PC-3 (cell line): ENCODE results near the gene PCDHGA3. TPM values are rescaled to one million over a fixed set of nuclear protein-coding genes. Genes with fewer than 3 reads are reported as not detected.

Experiments
- ATAC-seq: fragments of 200-7000 bp; cut with Tn5 transposase; 2 replicates; pipeline ENCODE4 v1.9.1; 2020; ENCODE audit warnings: mild to moderate bottlenecking, moderate library complexity
- BruUV-seq: library from RNA; stranded (reverse); fragments of 400-500 nt; replicated peaks from 2 replicates; lab custom pipeline; 2021; lab: Mats Ljungman, UMichigan
- CTCF ChIA-PET: fragments of 300-600 bp; sonication (Branson Sonifier 250); formaldehyde crosslinking; loops from one replicate; lab custom pipeline; 2022; ENCODE audit warnings: antibody characterized with exemption; lab: Charles Lee
- POLR2A ChIA-PET: fragments of 300-600 bp; sonication (Branson Sonifier 250); formaldehyde crosslinking; loops from one replicate; lab custom pipeline; 2022; ENCODE audit warnings: antibody characterized with exemption; ENCODE audit not compliant: unreplicated experiment; lab: Charles Lee
- DNase-seq: peaks from one replicate; pipeline ENCODE4 v3.0.0-alpha.2; 2015
- H2AFZ ChIP-seq: fragments of 300-600 bp; sonication (generic); 2 replicates; pipeline ENCODE4 v1.6.0; 2016; ENCODE audit warnings: antibody characterized with exemption, low read length
- H3F3A ChIP-seq: fragments of 300-600 bp; sonication (generic); one replicate; pipeline ENCODE4 v1.6.0; 2017; ENCODE audit warnings: antibody characterized with exemption, low read length, control low read depth, mild to moderate bottlenecking; ENCODE audit not compliant: unreplicated experiment
- H3K27ac ChIP-seq: fragments of 300-600 bp; sonication (generic); 2 replicates; pipeline ENCODE4 v1.5.1; 2016; ENCODE audit warnings: mild to moderate bottlenecking, low read length
- H3K27me3 ChIP-seq: fragments of 300-600 bp; sonication (generic); 2 replicates; pipeline ENCODE4 v1.6.1; 2016; ENCODE audit warnings: low read length, mixed read lengths
- H3K36me3 ChIP-seq: fragments of 300-600 bp; sonication (generic); 2 replicates; pipeline ENCODE4 v1.6.1; 2016; ENCODE audit warnings: low read depth, mixed run types, low read length, mixed read lengths
- H3K4me1 ChIP-seq: fragments of 300-600 bp; sonication (generic); 2 replicates; pipeline ENCODE4 v1.5.1; 2016; ENCODE audit warnings: low read length; ENCODE audit not compliant: insufficient read depth
- H3K4me2 ChIP-seq: fragments of 300-600 bp; sonication (generic); 2 replicates; pipeline ENCODE4 v1.6.0; 2016; ENCODE audit warnings: low read length
- H3K4me3 ChIP-seq: fragments of 300-600 bp; sonication (generic); 2 replicates; pipeline ENCODE4 v1.5.1; 2016; ENCODE audit warnings: mild to moderate bottlenecking, low read length, mixed read lengths
- H3K79me2 ChIP-seq: fragments of 300-600 bp; sonication (generic); 2 replicates; pipeline ENCODE4 v1.6.1; 2017; ENCODE audit warnings: low read length, mixed read lengths
- H3K9ac ChIP-seq: fragments of 300-600 bp; sonication (generic); 2 replicates; pipeline ENCODE4 v1.6.0; 2016; ENCODE audit warnings: mild to moderate bottlenecking, low read length
- H3K9me2 ChIP-seq: fragments of 300-600 bp; sonication (generic); replicated peaks from 2 replicates; pipeline ENCODE4 v1.6.1; 2016; ENCODE audit warnings: mixed run types, low read length, mixed read lengths
- H3K9me3 ChIP-seq: fragments of 300-600 bp; sonication (generic); 2 replicates; pipeline ENCODE4 v1.6.1; 2016; ENCODE audit warnings: low read length, mixed read lengths
- H4K20me1 ChIP-seq: fragments of 300-600 bp; sonication (generic); 2 replicates; pipeline ENCODE4 v1.6.1; 2016; ENCODE audit warnings: low read length, mixed read lengths
- CTCF ChIP-seq: fragments of 300-600 bp; sonication (generic); conservative IDR thresholded peaks from 2 replicates; pipeline ENCODE4 v1.5.1; 2017; ENCODE audit warnings: antibody characterized with exemption, low read depth, mild to moderate bottlenecking, low read length
- EZH2 ChIP-seq: fragments of 300-600 bp; sonication (generic); IDR thresholded peaks from one replicate; pipeline ENCODE4 v1.6.1; 2017; ENCODE audit warnings: antibody characterized with exemption, mild to moderate bottlenecking, low read length; ENCODE audit not compliant: unreplicated experiment
- EZH2phosphoT487 ChIP-seq: fragments of 300-600 bp; sonication (generic); IDR thresholded peaks from 2 replicates; pipeline ENCODE4 v1.6.1; 2018; ENCODE audit warnings: mild to moderate bottlenecking, antibody characterized with exemption, low read length, borderline replicate concordance
- intact Hi-C: fragments of 100-400 bp; cut with micrococcal nuclease; formaldehyde crosslinking; loops from 2 replicates; pipeline ENCODE4 v1.9.0; 2023
- total RNA-seq: library from RNA; depleted of rRNA; stranded (reverse); fragments of >200 nt; gene quantifications from 2 replicates; pipeline ENCODE4 v1.2.3, GENCODE V29; 2014

PCDHGA3 gene
- total RNA-seq, 1 experiment from 2014 or later, result not detected

- Histone ChIP-seq H3K27ac (no peak overlapping the region), H3K9me2 (no peaks in the 10 kb centered on the region), H2AFZ (no peak overlapping the region), H3F3A (no peaks in the 10 kb centered on the region), H3K9ac (no peak overlapping the region), H3K79me2 (no peaks in the 10 kb centered on the region), H3K36me3 (no peaks in the 10 kb centered on the region; the same call in 1 of the 2 replicates), H3K27me3 (no peaks in the 10 kb centered on the region), H3K4me2 (no peak overlapping the region), H4K20me1 (no peaks in the 10 kb centered on the region), H3K4me3 (no peak overlapping the region), H3K9me3 (no peaks in the 10 kb centered on the region; the same call in 1 of the 2 replicates), H3K4me1 (0 out of 2 replicates have a peak, but pooled peaks cover 3% of the 10 kb centered on the region)
- intact Hi-C loops, result no loop called here
- DNase-seq (no peak), ATAC-seq (no peak)
- CTCF ChIA-PET, result no interaction called here
- TF ChIP-seq CTCF (no peak), EZH2phosphoT487 (no peak), EZH2 (no peak)
- POLR2A ChIA-PET, result no interaction called here
- BruUV-seq, result no TSS peak
These were observed 22.6 kb downstream of the PCDHGA3 start for GRCh38 chr5:141366016-141366896.

GRCh38 chr5:141369994-141370848 lies 26.6 kb downstream of the PCDHGA3 start, which contains the start of gene PCDHGB3:
Gene PCDHGB3, plus strand, starts transcription at chr5:141370242. Its CDS starts 153 bp downstream, at chr5:141370395.
- CTCF ChIA-PET, result no interaction called here
- H3K36me3 ChIP-seq, result no peaks in the 10 kb centered on the region; the same call in 1 of the 2 replicates
- DNase-seq (no peak), ATAC-seq (no peak)
- no peaks in the 10 kb centered on the region for H3K9me2 ChIP-seq
- no peak within 1 kb of the TSS for H3K4me3 ChIP-seq
- H3K9ac ChIP-seq, result no peak within 1 kb of the TSS
- no TSS peak for BruUV-seq
- no peaks in the 10 kb centered on the region for H3K9me3 ChIP-seq
- no peaks in the 10 kb centered on the region for H3K27me3 ChIP-seq
- TF ChIP-seq EZH2 (no peak), CTCF (no peak), EZH2phosphoT487 (no peak)
- no peaks in the 10 kb centered on the region for H3K79me2 ChIP-seq
- POLR2A ChIA-PET, result no interaction called here
- H3K4me1 ChIP-seq, result no peaks in the 10 kb centered on the region
- H3K27ac ChIP-seq, result no peak within 1 kb of the TSS
- intact Hi-C loops, result no loop called here
- no peaks in the 10 kb centered on the region for H4K20me1 ChIP-seq
- no peaks in the 10 kb centered on the region for H3F3A ChIP-seq
- no peak within 1 kb of the TSS for H3K4me2 ChIP-seq
- no peak within 1 kb of the TSS for H2AFZ ChIP-seq
